HepG2 (cell line): ENCODE measurements around the gene TRIM31. TPM values are rescaled to one million over a fixed set of nuclear protein-coding genes. Genes with fewer than 3 reads are reported as not detected.
A peak's percentile ranks its signal among the peaks of the same experiment; 100 is the strongest.

Source experiments
- CENPT ChIP-seq: sonication (generic); formaldehyde crosslinking; IDR thresholded peaks from 2 replicates; pipeline ENCODE4 v1.8.0; 2022; ENCODE audit warnings: low read depth, mild to moderate bottlenecking, moderate library complexity, missing genetic modification reagents
- ELF4 ChIP-seq: sonication (generic); formaldehyde crosslinking; IDR thresholded peaks from 2 replicates; pipeline ENCODE4 v1.5.0; 2020; ENCODE audit warnings: missing genetic modification reagents, mild to moderate bottlenecking, moderate library complexity, borderline replicate concordance
- HNRNPL ChIP-seq: fragments of 200-400 bp; formaldehyde crosslinking; IDR thresholded peaks from 2 replicates; pipeline ENCODE4 v1.6.1; 2017; ENCODE audit warnings: mild to moderate bottlenecking, low read depth, low read length
- HNRNPUL1 ChIP-seq: fragments of 200-400 bp; formaldehyde crosslinking; IDR thresholded peaks from 2 replicates; pipeline ENCODE4 v1.6.1; 2017; ENCODE audit warnings: low read depth, mild to moderate bottlenecking, low read length, moderate library complexity
- KAT7 ChIP-seq: IDR thresholded peaks from 2 replicates; pipeline ENCODE4 v1.6.1; 2018; ENCODE audit warnings: borderline replicate concordance, missing compliant biosample characterization
- KLF15 ChIP-seq: sonication (generic); formaldehyde crosslinking; IDR thresholded peaks from 2 replicates; pipeline ENCODE4 v1.8.1; 2023; ENCODE audit warnings: borderline replicate concordance, mild to moderate bottlenecking, inconsistent platforms, missing genetic modification reagents, mixed read lengths
- MEIS1 ChIP-seq: sonication (generic); formaldehyde crosslinking; IDR thresholded peaks from 2 replicates; pipeline ENCODE4 v1.9.0; 2021; ENCODE audit warnings: mild to moderate bottlenecking, missing genetic modification reagents, moderate library complexity, borderline replicate concordance
- MXD3 ChIP-seq: IDR thresholded peaks from 2 replicates; pipeline ENCODE4 v1.6.1; 2016; ENCODE audit warnings: mild to moderate bottlenecking, missing biosample characterization, missing genetic modification reagents
- NFE2L2 ChIP-seq: fragments of 150-350 bp; IDR thresholded peaks from 2 replicates; pipeline ENCODE4 v1.6.1; 2014; ENCODE audit warnings: low read length
- NRL ChIP-seq: sonication (generic); formaldehyde crosslinking; IDR thresholded peaks from 2 replicates; pipeline ENCODE4 v1.5.0; 2020; ENCODE audit warnings: missing genetic modification reagents, mild to moderate bottlenecking, moderate library complexity, borderline replicate concordance
- PAWR ChIP-seq: sonication (generic); formaldehyde crosslinking; IDR thresholded peaks from 2 replicates; pipeline ENCODE4 v1.4.0; 2020; ENCODE audit warnings: missing genetic modification reagents, mild to moderate bottlenecking, borderline replicate concordance
- PHF5A ChIP-seq: IDR thresholded peaks from one replicate; pipeline ENCODE4 v1.6.1; 2018; ENCODE audit warnings: low read depth, missing genetic modification reagents; ENCODE audit not compliant: unreplicated experiment
- PTBP1 ChIP-seq: fragments of 200-400 bp; formaldehyde crosslinking; IDR thresholded peaks from 2 replicates; pipeline ENCODE4 v1.6.1; 2018; ENCODE audit warnings: low read length, low read depth; ENCODE audit not compliant: poor library complexity, severe bottlenecking
- RBFOX2 ChIP-seq: fragments of 200-400 bp; formaldehyde crosslinking; IDR thresholded peaks from 2 replicates; pipeline ENCODE4 v1.6.1; 2017; ENCODE audit warnings: low read depth, mild to moderate bottlenecking, low read length
- REPIN1 ChIP-seq: sonication (generic); formaldehyde crosslinking; IDR thresholded peaks from 2 replicates; pipeline ENCODE4 v1.8.0; 2022; ENCODE audit warnings: missing genetic modification reagents, low read depth, mild to moderate bottlenecking, borderline replicate concordance
- SMAD9 ChIP-seq: sonication (generic); formaldehyde crosslinking; IDR thresholded peaks from 2 replicates; pipeline ENCODE4 v1.5.1; 2020; ENCODE audit warnings: mild to moderate bottlenecking, missing genetic modification reagents
- SMC3 ChIP-seq: IDR thresholded peaks from 2 replicates; pipeline ENCODE4 v1.6.1; 2011; ENCODE audit warnings: low read length, improper control_type of control experiment
- SRF ChIP-seq: IDR thresholded peaks from 2 replicates; pipeline ENCODE4 v1.6.1; 2011; ENCODE audit warnings: mild to moderate bottlenecking, low read depth, low read length, moderate library complexity
- ZFP90 ChIP-seq: sonication (generic); formaldehyde crosslinking; IDR thresholded peaks from 2 replicates; pipeline ENCODE4 v1.8.0; 2022; ENCODE audit warnings: missing genetic modification reagents, mild to moderate bottlenecking, inconsistent platforms, borderline replicate concordance
- ZNF101 ChIP-seq: sonication (generic); formaldehyde crosslinking; IDR thresholded peaks from 2 replicates; pipeline ENCODE4 v1.4.0; 2020; ENCODE audit warnings: mild to moderate bottlenecking, low read depth, missing genetic modification reagents, borderline replicate concordance
- ZNF230 ChIP-seq: sonication (generic); formaldehyde crosslinking; IDR thresholded peaks from 2 replicates; pipeline ENCODE4 v1.4.0; 2020; ENCODE audit warnings: mild to moderate bottlenecking, missing genetic modification reagents
- ZNF296 ChIP-seq: sonication (generic); formaldehyde crosslinking; conservative IDR thresholded peaks from 2 replicates; pipeline ENCODE4 v1.5.0; 2020; ENCODE audit warnings: mild to moderate bottlenecking, missing genetic modification reagents
- ZNF598 ChIP-seq: sonication (generic); formaldehyde crosslinking; IDR thresholded peaks from 2 replicates; pipeline ENCODE4 v1.5.1; 2020; ENCODE audit warnings: mild to moderate bottlenecking, missing genetic modification reagents, borderline replicate concordance
- ZNF775 ChIP-seq: sonication (generic); formaldehyde crosslinking; IDR thresholded peaks from 2 replicates; pipeline ENCODE4 v1.4.0; 2020; ENCODE audit warnings: missing genetic modification reagents, mild to moderate bottlenecking, moderate library complexity, borderline replicate concordance
- ZNF839 ChIP-seq: sonication (generic); formaldehyde crosslinking; IDR thresholded peaks from 2 replicates; pipeline ENCODE4 v1.4.0; 2020; ENCODE audit warnings: missing genetic modification reagents, mild to moderate bottlenecking, borderline replicate concordance
- ZSCAN30 ChIP-seq: sonication (generic); formaldehyde crosslinking; IDR thresholded peaks from 2 replicates; pipeline ENCODE4 v1.5.0; 2020; ENCODE audit warnings: mild to moderate bottlenecking, missing genetic modification reagents
- polyA plus RNA-seq, 8 experiments: library from polyadenylated mRNA; depleted of rRNA in 3 of 8; stranded (reverse) in 7 of 8; unstranded in 1 of 8; fragments of >200 nt; fragmentation: Illumina TruSeq in 4 of 8; extraction: Trizol in 4 of 8; gene quantifications; 2 replicates each; pipeline versions ENCODE4 v1.2.1 to v1.2.3, GENCODE V29; 2011 to 2016; ENCODE audit warnings: low read depth in 4 of 8, missing spikeins in 1 of 8, mixed read lengths in 1 of 8; ENCODE audit not compliant: insufficient read depth in 1 of 8
- total RNA-seq, 5 experiments: library from RNA; depleted of rRNA; stranded (reverse); fragments of >200 nt; fragmentation: Illumina TruSeq; extraction: Trizol; gene quantifications; 2 replicates each; pipeline ENCODE4 v1.2.3, GENCODE V29; 2016; ENCODE audit warnings: low read depth in 1 of 5
- TF ChIP-seq, protein P1 (sequence below): sonication (generic); formaldehyde crosslinking; IDR thresholded peaks from 2 replicates; pipeline ENCODE4 v1.4.0; 2020; ENCODE audit warnings: missing genetic modification reagents
- TF ChIP-seq, protein P2 (sequence below): sonication (generic); formaldehyde crosslinking; IDR thresholded peaks from 2 replicates; pipeline ENCODE4 v1.4.0; 2020; ENCODE audit warnings: mild to moderate bottlenecking, missing genetic modification reagents

Gene TRIM31
- total and polyA plus RNA-seq, 2 of the 13 experiments (the other 11 are each of a cell fraction or from before 2014, with no cell fraction given), result 0.13 to 0.51 TPM

DNA sequence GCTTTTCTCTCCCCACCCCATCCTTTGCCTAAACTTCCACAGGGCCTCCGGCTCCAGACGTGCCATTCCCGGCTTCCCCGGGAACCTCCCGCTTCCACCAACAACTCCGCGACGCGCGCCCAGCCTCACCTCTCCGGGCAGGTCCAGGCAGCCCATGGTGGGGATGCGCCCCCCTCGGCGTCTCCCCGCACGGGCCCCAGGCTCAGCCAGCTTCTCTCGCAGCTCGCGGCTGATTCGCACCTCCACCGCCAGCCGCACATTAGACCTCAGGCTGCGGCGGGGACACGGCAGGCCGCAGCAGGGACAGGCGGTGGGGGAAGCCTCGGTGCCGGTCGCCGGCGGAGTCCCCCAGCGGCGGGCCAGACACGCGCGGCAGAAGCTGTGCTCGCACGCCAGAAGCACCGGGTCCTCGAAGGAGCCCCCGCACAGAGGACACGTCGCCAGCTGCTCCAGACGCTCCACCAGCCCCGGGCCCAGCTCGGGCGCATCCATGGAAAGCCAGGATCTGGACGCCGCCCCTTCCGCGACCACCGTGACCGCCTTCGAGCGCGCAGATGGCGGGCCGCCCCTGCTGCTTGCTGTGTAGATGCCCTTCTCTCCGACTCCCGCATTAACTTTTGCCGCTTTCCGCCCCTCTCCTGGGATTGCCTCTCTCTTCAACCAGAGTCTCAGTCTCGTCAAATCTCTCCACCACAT lies 37.6 kb downstream of the TRIM31 start, which contains the start of gene RNF39 (continued):
- peak; percentile 73 for TF ChIP-seq NRL (CRISPR knock-in tag)
- no peak for TF ChIP-seq RBFOX2
- TF ChIP-seq, protein P1, sequence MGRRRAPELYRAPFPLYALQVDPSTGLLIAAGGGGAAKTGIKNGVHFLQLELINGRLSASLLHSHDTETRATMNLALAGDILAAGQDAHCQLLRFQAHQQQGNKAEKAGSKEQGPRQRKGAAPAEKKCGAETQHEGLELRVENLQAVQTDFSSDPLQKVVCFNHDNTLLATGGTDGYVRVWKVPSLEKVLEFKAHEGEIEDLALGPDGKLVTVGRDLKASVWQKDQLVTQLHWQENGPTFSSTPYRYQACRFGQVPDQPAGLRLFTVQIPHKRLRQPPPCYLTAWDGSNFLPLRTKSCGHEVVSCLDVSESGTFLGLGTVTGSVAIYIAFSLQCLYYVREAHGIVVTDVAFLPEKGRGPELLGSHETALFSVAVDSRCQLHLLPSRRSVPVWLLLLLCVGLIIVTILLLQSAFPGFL (CRISPR knock-in tag), result no peak
- no peak for TF ChIP-seq CENPT (CRISPR knock-in tag)
- no peak for TF ChIP-seq PTBP1
- peak; percentile 74; the same call in 1 of the 2 replicates for TF ChIP-seq ZNF598 (CRISPR knock-in tag)
- no peak for TF ChIP-seq SRF
- TF ChIP-seq PAWR (CRISPR knock-in tag), result no peak
- TF ChIP-seq ZNF839 (CRISPR knock-in tag), result no peak
- TF ChIP-seq ZSCAN30, result no peak
- TF ChIP-seq SMC3, result no peak
- TF ChIP-seq KLF15 (CRISPR knock-in tag), result peak; percentile 73; the same call in 1 of the 2 replicates
- TF ChIP-seq ZNF296 (CRISPR knock-in tag), result no peak
- no peak for TF ChIP-seq HNRNPUL1
- no peak for TF ChIP-seq ELF4
- TF ChIP-seq ZNF775 (CRISPR knock-in tag), result no peak
- no peak for TF ChIP-seq ZNF101
- no peak for TF ChIP-seq MEIS1 (CRISPR knock-in tag)
- TF ChIP-seq ZFP90, result peak; percentile 21; the same call in 1 of the 2 replicates
- no peak for TF ChIP-seq NFE2L2
- no peak for TF ChIP-seq ZNF230 (CRISPR knock-in tag)
- no peak for TF ChIP-seq SMAD9 (CRISPR knock-in tag)
- no peak for TF ChIP-seq PHF5A (CRISPR knock-in tag)
- no peak; the same call in 1 of the 2 replicates for TF ChIP-seq KAT7 (CRISPR knock-in tag)
- TF ChIP-seq HNRNPL, result no peak
- peak; percentile 50; the same call in 1 of the 2 replicates for TF ChIP-seq MXD3 (CRISPR knock-in tag)
- TF ChIP-seq, protein P2, sequence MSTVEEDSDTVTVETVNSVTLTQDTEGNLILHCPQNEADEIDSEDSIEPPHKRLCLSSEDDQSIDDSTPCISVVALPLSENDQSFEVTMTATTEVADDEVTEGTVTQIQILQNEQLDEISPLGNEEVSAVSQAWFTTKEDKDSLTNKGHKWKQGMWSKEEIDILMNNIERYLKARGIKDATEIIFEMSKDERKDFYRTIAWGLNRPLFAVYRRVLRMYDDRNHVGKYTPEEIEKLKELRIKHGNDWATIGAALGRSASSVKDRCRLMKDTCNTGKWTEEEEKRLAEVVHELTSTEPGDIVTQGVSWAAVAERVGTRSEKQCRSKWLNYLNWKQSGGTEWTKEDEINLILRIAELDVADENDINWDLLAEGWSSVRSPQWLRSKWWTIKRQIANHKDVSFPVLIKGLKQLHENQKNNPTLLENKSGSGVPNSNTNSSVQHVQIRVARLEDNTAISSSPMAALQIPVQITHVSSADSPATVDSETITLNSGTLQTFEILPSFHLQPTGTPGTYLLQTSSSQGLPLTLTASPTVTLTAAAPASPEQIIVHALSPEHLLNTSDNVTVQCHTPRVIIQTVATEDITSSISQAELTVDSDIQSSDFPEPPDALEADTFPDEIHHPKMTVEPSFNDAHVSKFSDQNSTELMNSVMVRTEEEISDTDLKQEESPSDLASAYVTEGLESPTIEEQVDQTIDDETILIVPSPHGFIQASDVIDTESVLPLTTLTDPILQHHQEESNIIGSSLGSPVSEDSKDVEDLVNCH, result no peak
- TF ChIP-seq REPIN1, result no peak; the same call in 1 of the 2 replicates
